Neutrophil (primary cell): ENCODE data around the gene CTU1.

Source experiments
- H3K27ac ChIP-seq: fragments of 200-600 bp; sonication (generic); 2 replicates; pipeline ENCODE4 v1.5.1; 2016; ENCODE audit warnings: mild to moderate bottlenecking, moderate library complexity
- H3K27me3 ChIP-seq: fragments of 200-600 bp; sonication (generic); 2 replicates; pipeline ENCODE4 v1.6.0; 2016; ENCODE audit warnings: mild to moderate bottlenecking
- H3K36me3 ChIP-seq: fragments of 200-600 bp; sonication (generic); 2 replicates; pipeline ENCODE4 v1.5.1; 2017
- H3K4me1 ChIP-seq, 2 experiments: fragments of 200-600 bp in 1 of 2; sonication (generic) in 1 of 2; 1 replicate in 1 of 2; 2 replicates in 1 of 2; pipeline versions ENCODE4 v1.5.1 to v1.6.1; 2013 to 2016; ENCODE audit warnings: low read depth in 1 of 2, low read length in 1 of 2, mild to moderate bottlenecking in 1 of 2, moderate library complexity in 1 of 2; ENCODE audit not compliant: control insufficient read depth in 1 of 2, insufficient read depth in 1 of 2
- H3K4me3 ChIP-seq, 2 experiments: fragments of 200-600 bp in 1 of 2; sonication (generic) in 1 of 2; 1 replicate in 1 of 2; 2 replicates in 1 of 2; pipeline ENCODE4 v1.5.1; 2013 to 2016; ENCODE audit warnings: low read depth in 1 of 2, low read length in 1 of 2, mild to moderate bottlenecking in 1 of 2, moderate library complexity in 1 of 2
- H3K9me3 ChIP-seq: fragments of 200-600 bp; sonication (generic); 2 replicates; pipeline ENCODE4 v1.5.1; 2016
- CTCF ChIP-seq: fragments of 200-600 bp; sonication (generic); IDR thresholded peaks from 2 replicates; pipeline ENCODE4 v1.5.1; 2016; ENCODE audit warnings: antibody characterized with exemption

CTU1 gene

GRCh38 chr19:51114087-51114729 is 6.0 kb upstream of the CTU1 start:
- Histone ChIP-seq H3K4me3 (peak overlapping the region; percentile 12 to 17), H3K4me1 (peaks cover 62 to 73% of the 10 kb centered on the region in 2 experiments), H3K9me3 (no peaks in the 10 kb centered on the region), H3K27me3 (no peaks in the 10 kb centered on the region), H3K36me3 (no peaks in the 10 kb centered on the region), H3K27ac (peak overlapping the region; percentile 89)
- no peak for TF ChIP-seq CTCF

- Histone ChIP-seq H3K4me3 (no peak overlapping the region), H3K36me3 (no peaks in the 10 kb centered on the region), H3K9me3 (no peaks in the 10 kb centered on the region), H3K27ac (no peak overlapping the region), H3K4me1 (peaks cover 78 to 90% of the 10 kb centered on the region in 2 experiments), H3K27me3 (no peaks in the 10 kb centered on the region)
- no peak for TF ChIP-seq CTCF
Measured at GRCh38 chr19:51111606-51112005, 3.4 kb upstream of the CTU1 start.

GRCh38 chr19:51110666-51110971 is 2.4 kb upstream of the CTU1 start:
- H3K9me3 ChIP-seq = no peaks in the 10 kb centered on the region
- no peaks in the 10 kb centered on the region for H3K36me3 ChIP-seq
- H3K4me1 ChIP-seq = peaks cover 78 to 84% of the 10 kb centered on the region in 2 experiments
- TF ChIP-seq CTCF = no peak
- no peak overlapping the region for H3K27ac ChIP-seq
- H3K27me3 ChIP-seq = no peaks in the 10 kb centered on the region
- H3K4me3 ChIP-seq = no peak overlapping the region

- TF ChIP-seq CTCF = no peak
- H3K27ac ChIP-seq = peak overlapping the region; percentile 84
Measured at GRCh38 chr19:51108805-51109146, 567 bp upstream of the CTU1 start.

GRCh38 chr19:51107406-51108065 is 673 bp downstream of the CTU1 start:
- peak overlapping the region; percentile 84 for H3K27ac ChIP-seq
- no peak for TF ChIP-seq CTCF
- peaks cover 11% of the 10 kb centered on the region for H3K36me3 ChIP-seq
- no peaks in the 10 kb centered on the region for H3K9me3 ChIP-seq
- no peaks in the 10 kb centered on the region for H3K27me3 ChIP-seq
- peaks cover 47 to 53% of the 10 kb centered on the region in 2 experiments for H3K4me1 ChIP-seq
- peak overlapping the region; percentile 78 to 87 for H3K4me3 ChIP-seq

More at GRCh38 chr19:51108805-51109146, 567 bp upstream of the CTU1 start:
- Histone ChIP-seq H3K9me3 (no peaks in the 10 kb centered on the region), H3K4me1 (peaks cover 59 to 66% of the 10 kb centered on the region in 2 experiments), H3K36me3 (peaks cover 3% of the 10 kb centered on the region), H3K4me3 (peak overlapping the region; percentile 78 to 87), H3K27me3 (no peaks in the 10 kb centered on the region)
